DND-41 (cell line): ENCODE measurements around the gene KANSL1L.

Source experiments
- ATAC-seq: fragments of 200-7000 bp; cut with Tn5 transposase; 3 replicates; pipeline ENCODE4 v1.9.1; 2021; ENCODE audit warnings: low read depth; ENCODE audit not compliant: insufficient read depth
- DNase-seq: peaks from one replicate; pipeline ENCODE4 v3.0.0-alpha.2; 2020
- H2AFZ ChIP-seq: 2 replicates; pipeline ENCODE4 v1.6.0; 2012; ENCODE audit warnings: low read depth, low read length
- H3K27ac ChIP-seq: 2 replicates; pipeline ENCODE4 v1.5.1; 2012; ENCODE audit warnings: low read length, inconsistent platforms
- H3K27me3 ChIP-seq: fragments of 200-600 bp; sonication (generic); 2 replicates; pipeline ENCODE4 v1.6.0; 2012; ENCODE audit warnings: low read length, mild to moderate bottlenecking, inconsistent platforms; ENCODE audit not compliant: insufficient read depth, poor library complexity
- H3K36me3 ChIP-seq: 2 replicates; pipeline ENCODE4 v1.5.1; 2012; ENCODE audit warnings: low read length, inconsistent platforms; ENCODE audit not compliant: insufficient read depth
- H3K4me1 ChIP-seq: 2 replicates; pipeline ENCODE4 v1.5.1; 2012; ENCODE audit warnings: mild to moderate bottlenecking, low read length; ENCODE audit not compliant: insufficient read depth
- H3K4me2 ChIP-seq: 2 replicates; pipeline ENCODE4 v1.6.0; 2012; ENCODE audit warnings: mild to moderate bottlenecking, moderate library complexity, low read length, inconsistent platforms; ENCODE audit not compliant: insufficient read depth
- H3K4me3 ChIP-seq, 2 experiments: fragments of 200-600 bp in 1 of 2; shearing (Covaris generic) in 1 of 2; 2 replicates each; pipeline ENCODE4 v1.5.1; 2012 to 2016; ENCODE audit warnings: inconsistent platforms in 2 of 2, low read length in 2 of 2, mild to moderate bottlenecking in 2 of 2, low read depth in 1 of 2, moderate library complexity in 1 of 2
- H3K79me2 ChIP-seq: 2 replicates; pipeline ENCODE4 v1.6.0; 2012; ENCODE audit warnings: low read length, inconsistent platforms; ENCODE audit not compliant: insufficient read depth
- H3K9ac ChIP-seq: 2 replicates; pipeline ENCODE4 v1.6.0; 2012; ENCODE audit warnings: low read depth, mild to moderate bottlenecking, inconsistent platforms, low read length, moderate library complexity
- H3K9me3 ChIP-seq: 2 replicates; pipeline ENCODE4 v1.5.1; 2012; ENCODE audit warnings: low read length, moderate library complexity, mild to moderate bottlenecking, inconsistent platforms; ENCODE audit not compliant: insufficient read depth, severe bottlenecking
- H4K20me1 ChIP-seq: 2 replicates; pipeline ENCODE4 v1.6.0; 2012; ENCODE audit warnings: low read length; ENCODE audit not compliant: insufficient read depth
- CTCF ChIP-seq: IDR thresholded peaks from 2 replicates; pipeline ENCODE4 v1.5.1; 2012; ENCODE audit warnings: borderline replicate concordance, low read length, moderate library complexity, mild to moderate bottlenecking; ENCODE audit not compliant: poor library complexity, severe bottlenecking; ENCODE audit errors: extremely low read depth
- EZH2 ChIP-seq: IDR thresholded peaks from 3 replicates; pipeline ENCODE4 v1.6.1; 2012; ENCODE audit warnings: borderline replicate concordance, low read depth, mild to moderate bottlenecking, moderate library complexity, low read length, inconsistent platforms; ENCODE audit not compliant: severe bottlenecking

KANSL1L gene

DNA sequence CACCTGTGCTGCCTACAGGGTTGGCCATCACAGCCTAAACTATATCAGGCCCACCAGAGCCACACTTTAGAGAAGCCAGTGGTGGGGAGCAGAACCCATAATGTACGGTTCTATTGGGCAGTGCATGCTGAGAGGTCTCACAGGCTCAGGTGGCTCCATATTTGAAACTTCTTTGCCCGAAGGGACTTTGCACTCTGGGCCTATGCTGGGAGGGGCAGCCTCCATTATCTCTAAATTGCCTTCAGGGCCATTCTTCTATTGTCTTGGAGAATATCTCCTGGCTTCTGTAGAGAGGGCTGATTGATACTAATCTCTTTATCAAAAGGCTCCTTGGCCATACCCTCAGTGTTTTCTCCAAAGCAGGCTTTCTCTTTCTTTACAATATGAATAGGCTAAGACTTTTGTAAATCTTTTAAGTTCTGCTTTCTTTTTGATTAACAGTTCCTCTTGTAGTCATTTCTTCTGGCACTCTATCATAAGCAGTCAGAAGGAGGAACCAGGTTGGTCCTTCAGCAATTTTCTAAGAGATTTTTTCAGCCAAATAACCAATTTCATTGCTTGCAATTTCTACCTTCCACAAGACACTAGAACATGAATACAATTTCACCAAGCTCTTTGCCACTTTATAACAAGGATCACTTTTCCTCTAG, 124.2 kb downstream of the KANSL1L start:
- no peak overlapping the region for H3K9ac ChIP-seq
- no peak overlapping the region for H3K27ac ChIP-seq
- H3K36me3 ChIP-seq, result no peaks in the 10 kb centered on the region; the same call in 1 of the 2 replicates
- no peak for TF ChIP-seq EZH2
- no peak for TF ChIP-seq CTCF
- H2AFZ ChIP-seq, result no peak overlapping the region
- no peaks in the 10 kb centered on the region for H3K79me2 ChIP-seq
- H3K27me3 ChIP-seq, result no peaks in the 10 kb centered on the region
- DNase-seq (no peak), ATAC-seq (no peak)
- H3K9me3 ChIP-seq, result peaks cover 9% of the 10 kb centered on the region
- H3K4me2 ChIP-seq, result no peak overlapping the region
- no peaks in the 10 kb centered on the region for H3K4me1 ChIP-seq
- H3K4me3 ChIP-seq, result no peak overlapping the region
- no peaks in the 10 kb centered on the region for H4K20me1 ChIP-seq

GRCh38 chr2:210038078-210038477, 133.1 kb downstream of the KANSL1L start:
- Histone ChIP-seq H3K4me3 (no peak overlapping the region), H3K9ac (no peak overlapping the region), H3K79me2 (no peaks in the 10 kb centered on the region), H3K9me3 (no peaks in the 10 kb centered on the region), H3K36me3 (no peaks in the 10 kb centered on the region), H3K4me2 (no peak overlapping the region), H3K4me1 (no peaks in the 10 kb centered on the region), H3K27me3 (no peaks in the 10 kb centered on the region), H4K20me1 (no peaks in the 10 kb centered on the region), H2AFZ (no peak overlapping the region), H3K27ac (no peak overlapping the region)
- ATAC-seq, result no peak
- DNase-seq, result no peak
- no peak for TF ChIP-seq EZH2
- no peak for TF ChIP-seq CTCF

DNA sequence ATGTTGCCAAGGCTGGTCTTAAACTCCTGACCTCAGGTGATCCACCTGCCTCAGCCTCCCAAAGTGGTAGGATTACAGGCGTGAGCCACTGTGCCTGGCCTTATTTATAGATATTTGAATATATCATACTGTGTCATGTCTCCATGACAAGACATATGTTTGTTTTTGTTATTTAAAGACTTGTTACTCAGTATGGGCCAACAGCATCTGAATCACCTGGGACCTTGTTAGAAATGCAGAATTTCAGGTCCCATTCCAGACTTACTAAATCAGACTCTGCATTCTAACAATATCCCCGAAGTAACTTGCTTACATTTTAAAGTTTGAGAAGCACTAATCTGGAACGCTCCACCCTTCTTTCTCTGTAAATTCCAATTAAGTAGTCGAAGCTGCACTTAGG, 135.5 kb downstream of the KANSL1L start:
- Histone ChIP-seq H3K36me3 (no peaks in the 10 kb centered on the region), H3K4me3 (no peak overlapping the region), H3K79me2 (no peaks in the 10 kb centered on the region), H3K9me3 (no peaks in the 10 kb centered on the region), H3K4me2 (no peak overlapping the region), H4K20me1 (no peaks in the 10 kb centered on the region), H3K4me1 (no peaks in the 10 kb centered on the region), H3K9ac (no peak overlapping the region), H2AFZ (no peak overlapping the region), H3K27ac (no peak overlapping the region), H3K27me3 (no peaks in the 10 kb centered on the region)
- ATAC-seq (no peak), DNase-seq (no peak)
- TF ChIP-seq CTCF (no peak), EZH2 (no peak)
